Activated effector memory CD4-positive, alpha-beta T cell treated with anti-CD3 and anti-CD28 coated beads, Interleukin-2, amount 50 U/mL, for 16 hours (primary cell): ENCODE data around the gene ZNF429.
"Not testable (repeated sequence)": the region's sequence is repeated elsewhere in the genome, so short reads cannot be mapped to it uniquely, and the experiment has no call there.

Experiments used
- DNase-seq: peaks from one replicate; pipeline ENCODE4 v3.0.0-alpha.2; 2020

ZNF429 gene

DNA sequence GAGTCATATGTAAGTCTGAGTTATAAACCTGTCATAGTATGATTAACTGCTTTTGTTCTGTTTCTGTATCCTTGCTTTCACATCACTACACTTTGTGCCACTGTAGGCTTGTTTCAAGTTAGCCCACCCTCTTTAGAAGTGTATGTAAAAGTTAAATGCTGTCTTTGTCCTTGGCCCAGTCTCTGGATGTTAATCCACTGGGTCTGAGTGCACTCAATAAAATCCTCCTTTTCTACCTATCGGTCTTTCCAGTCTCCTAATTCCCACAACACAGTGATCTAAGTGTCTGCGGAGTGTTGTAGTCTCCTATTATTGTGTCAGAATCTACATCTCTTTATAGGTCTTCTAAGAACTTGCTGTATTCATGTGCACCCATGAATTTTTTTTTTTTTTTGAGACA is 14.1 kb downstream of the ZNF429 start:
- DNase-seq: no peak

DNA sequence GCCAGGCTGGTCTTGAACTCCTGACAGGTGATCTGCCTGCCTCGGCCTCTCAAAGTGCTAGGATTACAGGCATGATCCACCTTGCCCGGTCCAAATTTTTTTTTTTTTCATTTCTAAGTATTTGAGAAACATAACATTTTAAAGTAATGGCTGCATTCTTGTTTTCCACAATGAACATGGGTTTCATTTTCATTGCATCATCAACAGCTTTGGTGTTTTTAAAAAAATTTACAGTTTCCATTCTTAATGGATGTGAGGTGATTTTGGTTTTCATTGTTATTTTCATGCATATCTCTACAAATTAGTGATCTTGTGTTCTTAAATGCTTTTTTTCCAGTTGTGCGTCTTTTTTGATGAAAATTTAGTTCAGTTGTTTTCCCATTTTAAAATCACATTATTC is 27.5 kb downstream of the ZNF429 start:
- DNase-seq: no peak

DNA sequence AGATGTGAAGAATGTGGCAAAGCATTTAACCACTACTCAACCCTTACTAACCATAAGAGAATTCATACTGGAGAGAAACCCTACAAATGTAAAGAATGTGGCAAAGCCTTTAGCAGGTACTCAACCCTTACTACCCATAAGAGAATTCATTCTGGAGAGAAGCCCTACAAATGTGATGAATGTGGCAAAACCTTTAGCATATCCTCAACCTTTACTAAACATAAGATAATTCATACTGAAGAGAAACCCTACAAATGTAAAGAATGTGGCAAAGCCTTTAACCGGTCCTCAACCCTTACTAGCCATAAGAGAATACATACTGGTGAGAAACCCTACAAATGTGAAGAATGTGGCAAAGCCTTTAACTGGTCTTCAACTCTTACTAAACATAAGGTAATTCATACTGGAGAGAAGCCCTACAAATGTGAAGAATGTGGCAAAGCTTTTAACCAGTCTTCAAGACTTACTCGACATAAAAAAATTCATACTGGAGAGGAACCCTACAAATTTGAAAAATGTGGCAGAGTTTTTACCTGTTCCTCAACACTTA is 31.4 kb downstream of the ZNF429 start:
- not testable (repeated sequence) for DNase-seq

DNA sequence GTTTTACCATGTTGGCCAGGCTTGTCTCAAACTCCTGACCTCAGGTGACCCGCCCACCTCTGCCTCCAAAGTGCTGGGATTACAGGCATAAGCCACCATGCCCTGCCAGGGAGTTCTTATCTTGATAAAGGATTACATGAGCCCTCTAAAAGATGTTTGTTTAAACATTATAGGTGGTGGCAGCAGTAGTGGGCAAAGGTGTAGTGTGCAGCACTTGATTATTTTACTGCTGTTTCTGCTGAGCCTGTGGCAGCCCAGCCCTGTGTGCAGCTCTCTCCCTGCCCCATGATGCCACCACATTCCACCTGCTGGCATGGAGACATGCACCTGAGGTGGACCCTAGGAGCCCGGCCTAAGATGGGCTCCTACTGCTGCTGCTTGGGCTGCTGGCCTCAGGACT is 54.0 kb downstream of the ZNF429 start:
- no peak for DNase-seq

DNA sequence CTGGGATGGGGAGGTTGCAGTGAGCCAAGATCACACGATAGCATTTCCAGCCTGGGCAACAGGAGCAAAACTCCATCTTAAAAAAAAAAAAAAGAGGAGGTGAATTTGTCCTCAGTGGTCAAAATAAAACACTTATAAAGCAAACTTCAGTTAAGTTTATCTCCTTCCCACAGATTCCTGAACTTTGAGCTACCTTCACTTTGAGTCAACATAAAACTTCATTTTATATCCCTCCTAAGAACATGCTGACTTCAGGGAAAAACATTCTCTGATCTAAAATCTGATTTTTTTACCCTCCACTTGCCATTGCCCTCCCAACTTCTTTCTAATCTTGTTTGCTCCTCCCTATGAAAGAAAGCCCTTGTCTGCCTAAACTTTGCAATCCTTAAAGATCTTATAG is 59.0 kb downstream of the ZNF429 start:
- DNase-seq: no peak

DNA sequence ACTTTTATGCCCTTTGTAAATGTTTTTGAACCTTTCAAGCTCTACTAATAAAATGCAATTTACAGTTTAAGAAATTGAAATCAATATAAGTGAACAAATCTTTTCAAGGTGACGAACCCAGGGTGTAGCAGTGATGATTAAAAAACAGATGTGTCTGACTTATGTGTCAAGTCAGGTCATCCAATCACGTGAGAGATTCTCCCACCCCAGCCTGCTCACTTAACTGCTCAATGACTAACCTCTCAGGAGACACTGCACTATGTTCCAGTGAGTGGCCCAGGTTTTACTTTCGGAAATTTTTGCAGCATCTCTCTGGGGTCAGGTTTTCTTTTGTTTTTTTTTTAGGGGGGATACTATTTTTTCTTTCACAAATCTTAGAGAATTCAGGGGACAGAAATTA is 60.7 kb downstream of the ZNF429 start:
- no peak for DNase-seq

DNA sequence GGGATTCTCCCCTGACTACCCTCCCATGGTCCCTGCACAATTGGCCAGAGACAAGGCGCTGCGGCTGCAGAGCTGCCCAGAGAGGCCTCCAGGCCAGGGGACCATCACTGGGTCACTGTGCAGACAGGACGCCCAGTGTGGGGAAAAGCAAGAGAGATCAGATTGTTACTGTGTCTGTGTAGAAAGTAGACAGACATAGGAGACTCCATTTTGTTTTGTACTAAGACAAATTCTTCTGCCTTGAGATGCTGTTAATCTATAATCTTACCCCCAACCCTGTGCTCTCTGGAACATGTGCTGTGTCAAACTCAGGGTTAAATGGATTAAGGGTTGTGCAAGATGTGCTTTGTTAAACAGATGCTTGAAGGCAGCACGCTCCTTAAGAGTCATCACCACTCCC is 62.4 kb downstream of the ZNF429 start:
- DNase-seq: not testable (repeated sequence)

DNA sequence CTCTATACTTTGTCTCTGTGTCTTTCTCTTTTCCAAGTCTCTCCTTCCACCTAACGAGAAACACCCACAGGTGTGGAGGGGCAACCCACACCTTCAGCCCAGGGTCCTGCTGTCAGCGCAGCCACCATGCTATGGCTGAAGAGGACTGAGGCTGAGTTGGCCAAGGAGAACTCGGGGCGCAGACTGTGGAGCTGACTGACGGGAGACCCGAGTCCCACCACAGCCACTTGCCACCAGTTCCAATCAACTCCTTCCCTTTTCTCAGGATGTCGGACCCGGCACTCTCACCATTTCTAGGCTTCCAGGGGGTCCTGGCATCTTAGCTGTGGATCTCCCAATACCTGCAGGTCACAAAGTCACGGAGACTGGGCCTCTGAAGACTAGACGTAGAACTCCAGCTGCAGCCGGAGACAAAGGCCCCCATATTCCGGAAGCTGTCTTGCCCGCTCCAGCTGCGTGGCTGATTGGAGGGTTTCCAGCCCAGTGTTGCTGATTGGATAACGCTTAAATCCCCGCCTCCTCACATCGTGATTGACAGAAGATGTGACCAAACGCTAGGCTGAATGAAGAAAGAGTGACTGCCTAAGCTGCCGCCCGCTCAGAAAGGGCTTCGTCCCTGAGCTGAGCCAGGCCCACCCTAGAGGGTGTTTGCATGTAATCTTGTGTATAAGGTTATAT is 63.6 kb downstream of the ZNF429 start:
- peak; percentile 95 for DNase-seq

DNA sequence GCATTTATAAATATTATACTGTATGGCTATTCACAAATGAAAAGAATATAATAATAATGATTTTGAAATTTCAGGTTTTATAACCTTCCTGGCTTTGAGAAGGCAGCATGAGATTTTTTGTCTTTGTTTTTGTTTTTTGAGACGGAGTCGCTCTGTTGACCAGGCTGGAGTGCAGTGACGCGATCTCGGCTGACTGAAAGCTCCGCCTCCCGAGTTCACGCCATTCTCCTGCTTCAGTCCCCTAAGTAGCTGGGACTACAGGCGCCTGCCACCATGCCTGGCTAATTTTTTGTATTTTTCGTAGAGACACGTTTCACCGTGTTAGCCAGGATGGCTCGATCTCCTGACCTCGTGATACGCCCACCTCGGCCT is 64.1 kb downstream of the ZNF429 start:
- peak; percentile 87 for DNase-seq

DNA sequence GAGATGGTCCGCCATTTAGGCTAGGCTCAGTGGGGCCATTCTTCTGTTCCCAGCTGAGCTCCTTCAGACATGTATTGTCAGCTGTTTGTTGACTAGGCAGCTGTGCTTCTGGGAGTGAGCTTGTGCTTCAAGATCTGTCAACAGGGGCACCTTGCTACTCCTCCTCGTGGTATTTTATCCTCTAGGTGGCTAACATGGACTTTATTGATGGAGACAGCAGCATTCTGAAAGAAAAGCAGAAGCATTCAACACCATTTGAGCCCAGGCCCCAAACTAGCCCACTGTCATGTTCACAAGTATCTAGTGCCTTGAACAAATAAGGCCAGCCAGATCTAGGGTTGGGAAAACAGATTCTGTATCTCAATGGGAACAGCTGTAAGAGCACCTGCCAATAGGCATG is 65.9 kb downstream of the ZNF429 start:
- no peak for DNase-seq

DNA sequence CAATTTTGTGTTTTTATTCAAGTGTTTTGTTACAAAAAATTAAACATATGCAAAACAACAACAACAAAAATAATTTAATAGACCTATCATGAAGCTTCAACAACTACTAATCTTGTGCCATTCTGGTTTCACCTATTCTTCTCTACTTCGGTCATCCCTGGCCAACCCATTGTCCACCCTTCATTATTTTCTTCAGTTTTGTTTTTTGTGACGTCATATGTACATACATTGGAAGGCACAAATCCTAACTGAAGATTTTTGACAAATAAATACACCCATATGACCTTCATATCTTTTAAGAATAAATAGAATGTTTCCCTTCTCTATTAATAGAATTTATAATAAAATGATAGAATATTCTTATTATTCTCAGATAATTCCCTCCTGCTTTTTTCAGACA is 69.2 kb downstream of the ZNF429 start:
- no peak for DNase-seq

DNA sequence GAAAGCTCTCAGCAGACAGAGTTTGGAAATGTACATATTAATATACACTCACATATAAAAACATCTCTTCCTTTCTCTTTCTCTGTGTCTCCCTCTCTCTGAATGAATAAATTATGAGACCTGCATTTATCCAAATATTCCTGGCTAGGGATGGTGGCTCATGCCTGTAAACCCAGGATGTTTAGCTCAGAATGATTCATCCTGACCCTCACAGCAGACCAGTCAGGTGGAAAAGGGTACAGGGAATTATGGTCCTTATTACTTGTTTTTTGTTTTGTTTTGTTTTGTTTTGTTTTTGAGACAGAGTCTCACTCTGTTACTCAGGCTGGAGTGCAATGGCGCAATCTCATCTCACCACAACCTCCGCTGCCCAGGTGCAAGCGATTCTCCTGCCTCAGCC is 71.1 kb downstream of the ZNF429 start:
- no peak for DNase-seq

DNA sequence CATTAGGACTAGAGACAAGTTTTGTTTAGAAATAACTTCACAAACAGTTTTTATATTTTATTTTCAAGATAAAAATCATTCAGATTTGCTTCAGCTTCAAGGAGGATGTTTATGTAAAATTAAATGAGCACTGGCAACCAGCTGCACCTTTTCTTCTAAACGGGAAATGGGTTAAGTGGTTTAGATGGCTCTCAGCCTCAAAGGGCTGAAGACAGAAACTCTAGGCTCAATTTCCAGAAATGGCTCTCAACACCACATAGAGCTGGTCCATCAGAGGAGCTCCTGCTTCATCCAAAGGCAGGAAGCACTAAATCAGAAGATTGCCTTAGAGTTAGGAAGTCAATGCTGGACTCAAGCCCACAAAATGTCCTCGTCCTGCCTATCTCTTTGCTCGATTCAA is 74.7 kb downstream of the ZNF429 start:
- no peak for DNase-seq

DNA sequence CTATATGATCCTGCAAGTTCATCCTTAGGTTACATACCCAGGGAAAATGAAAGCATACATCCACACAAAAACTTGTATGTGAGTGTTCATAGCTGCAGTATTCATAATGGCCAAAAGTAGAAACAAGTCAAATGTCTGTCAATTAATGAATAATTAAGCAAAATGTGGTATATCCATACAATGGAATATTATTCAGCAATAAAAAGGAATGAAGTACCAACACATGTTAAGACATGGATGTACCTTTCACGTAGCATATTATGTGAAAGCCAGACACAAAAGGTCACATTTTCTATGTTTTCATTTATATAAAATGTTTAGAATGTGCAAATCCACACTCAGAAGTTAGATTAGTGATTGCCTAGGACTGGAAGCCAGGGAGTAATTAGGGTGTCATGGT is 75.4 kb downstream of the ZNF429 start:
- no peak for DNase-seq

DNA sequence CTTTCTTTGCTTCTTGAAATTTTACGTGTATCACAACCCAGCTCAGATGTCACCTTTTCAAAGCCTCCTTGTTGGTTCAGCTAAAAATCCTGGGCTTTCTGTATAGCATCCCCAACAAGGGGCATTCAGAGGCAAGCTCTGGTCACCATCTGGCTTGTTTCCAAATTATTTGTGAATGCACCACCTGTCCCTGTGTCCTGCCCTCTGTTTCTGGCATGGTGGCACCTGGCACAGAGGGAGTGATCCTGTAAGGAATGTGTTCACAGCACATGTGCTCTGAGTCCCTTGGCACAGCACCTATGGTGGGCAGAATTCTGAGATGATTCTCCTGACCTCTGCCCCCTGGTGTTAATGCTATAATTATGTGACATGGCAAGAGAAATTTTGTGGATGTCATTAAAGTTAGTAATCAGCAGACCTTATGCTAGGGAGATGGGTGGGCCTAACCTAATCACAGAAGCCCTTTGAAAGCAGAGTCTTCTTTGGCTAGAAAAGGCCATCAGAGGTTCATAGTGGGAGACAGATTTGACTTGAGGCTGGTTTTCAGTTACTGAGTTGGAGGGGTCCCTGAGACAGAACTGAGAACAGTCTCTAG is 76.3 kb downstream of the ZNF429 start:
- no peak for DNase-seq

DNA sequence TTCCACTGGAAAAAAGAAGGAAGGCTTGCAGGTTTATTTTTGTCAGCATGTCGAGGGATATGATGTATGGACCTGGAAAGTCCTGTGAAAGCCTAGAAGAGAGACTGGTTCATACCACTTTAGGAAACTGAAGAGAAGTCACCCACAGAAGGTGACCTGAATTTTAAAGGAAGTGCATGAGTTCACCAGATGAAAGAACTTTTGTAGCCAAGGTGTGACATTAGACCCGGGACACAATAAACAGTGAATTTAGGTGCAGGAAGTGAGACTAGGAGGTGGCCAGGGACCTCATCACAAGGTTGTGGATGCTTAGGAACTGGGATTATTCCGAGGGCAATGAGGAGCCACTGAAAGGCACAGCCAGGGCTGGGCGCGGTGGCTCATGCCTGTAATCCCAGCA is 79.1 kb downstream of the ZNF429 start:
- no peak for DNase-seq

DNA sequence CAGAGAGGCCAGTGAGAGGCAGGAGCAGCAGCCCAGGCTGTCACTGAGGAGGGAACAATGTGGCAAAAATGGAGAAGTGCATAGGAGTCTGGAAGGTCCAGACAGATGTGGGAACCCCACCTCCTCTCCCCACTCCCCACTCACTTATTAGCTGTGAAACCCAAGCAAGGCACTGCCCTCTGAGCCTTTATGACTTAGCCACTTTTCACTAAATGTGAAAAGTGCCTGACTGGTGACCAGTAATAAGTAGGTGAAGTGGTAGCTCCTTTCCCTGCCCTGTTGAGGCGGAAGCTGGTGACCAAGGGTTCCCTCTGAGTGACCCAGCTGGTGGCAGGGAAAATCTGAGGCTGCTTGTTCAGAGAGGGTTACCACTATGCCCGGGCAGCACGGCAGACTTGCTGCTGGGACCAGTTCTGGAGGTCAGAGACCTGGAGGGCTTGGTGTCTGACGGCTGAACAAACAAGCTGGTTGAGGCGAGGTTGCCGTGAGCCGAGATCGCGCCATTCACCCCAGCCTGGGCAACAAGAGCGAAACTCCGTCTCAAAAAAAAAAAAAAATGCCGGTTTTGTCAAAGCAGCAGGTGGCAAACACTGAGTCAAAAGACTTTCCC is 80.0 kb downstream of the ZNF429 start:
- DNase-seq: no peak

DNA sequence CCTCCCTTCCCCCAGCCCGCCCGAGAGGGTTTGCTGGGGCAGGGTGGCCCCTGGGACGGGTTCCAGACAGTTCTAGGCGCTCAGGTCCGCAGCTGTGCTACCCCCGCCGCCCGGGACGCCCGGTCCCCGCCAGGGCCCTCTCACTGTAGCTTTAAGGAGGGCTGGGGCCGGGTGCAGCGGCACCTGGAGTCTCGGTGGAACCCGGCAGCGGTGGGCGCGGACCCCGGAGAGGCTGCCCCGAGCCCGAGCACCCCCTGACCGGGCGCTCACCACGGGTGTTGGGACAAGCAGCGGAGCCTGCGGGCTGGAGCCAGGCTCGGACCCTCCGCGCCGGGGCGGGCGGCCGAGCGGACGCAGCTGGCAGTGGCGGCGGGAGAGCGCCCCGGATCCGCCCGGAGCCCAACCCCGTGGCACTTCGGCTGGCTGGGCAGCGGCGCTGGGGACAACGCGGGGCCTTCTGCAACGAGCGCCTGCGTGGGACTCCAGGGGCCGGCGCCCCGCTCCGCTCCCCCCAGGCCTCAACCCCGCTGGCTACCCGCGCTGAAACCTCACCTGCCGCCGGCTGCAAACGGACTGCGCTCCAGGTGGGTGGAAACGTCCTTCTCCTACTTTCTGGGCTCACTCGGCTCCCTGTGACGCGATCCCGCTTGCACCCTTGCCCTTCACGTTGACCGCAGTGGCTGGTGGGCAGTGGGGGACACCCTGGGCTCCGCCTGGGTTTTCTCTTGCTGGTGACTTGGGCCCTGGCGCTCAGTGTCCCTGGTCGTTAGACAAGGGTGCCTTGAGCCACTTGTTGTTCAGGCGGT is 81.1 kb downstream of the ZNF429 start:
- peak; percentile 67 for DNase-seq

DNA sequence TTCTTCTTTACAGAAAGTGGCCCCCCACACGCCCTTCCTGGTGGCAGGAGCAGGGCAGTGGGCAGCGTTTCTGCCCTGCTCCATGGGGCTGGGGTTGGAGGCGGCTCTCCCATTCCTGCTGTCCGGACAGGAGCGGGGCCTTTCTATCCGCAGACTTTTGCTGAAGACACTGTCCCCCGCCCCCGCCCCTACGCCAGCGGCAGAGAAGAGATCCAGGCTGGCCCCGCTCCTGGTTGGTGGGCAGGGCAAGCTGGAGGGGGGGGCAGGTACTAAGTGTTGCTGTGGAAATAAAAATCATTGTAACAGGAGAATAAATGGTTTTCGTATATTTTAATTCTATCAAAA is 81.7 kb downstream of the ZNF429 start:
- no peak for DNase-seq

DNA sequence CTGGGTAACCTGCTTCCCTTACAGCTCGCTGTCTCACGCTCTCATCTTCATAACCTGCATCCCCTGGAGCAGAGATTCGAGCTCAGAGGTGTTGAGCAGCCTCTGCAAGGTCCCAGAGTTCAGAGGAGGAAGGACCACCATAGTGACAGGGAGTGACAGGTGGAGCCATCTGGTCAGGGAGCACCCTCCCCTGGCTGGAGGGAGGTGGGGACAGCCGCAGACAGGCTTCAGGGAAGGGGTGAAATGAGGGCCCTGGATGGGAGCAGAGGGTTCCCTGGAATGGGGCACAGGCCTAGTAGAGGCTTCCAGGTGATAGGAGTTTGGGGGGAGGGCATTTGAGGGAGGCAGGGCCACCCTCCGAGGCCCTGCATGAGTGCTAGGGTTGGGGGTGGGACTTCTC is 82.1 kb downstream of the ZNF429 start:
- DNase-seq: no peak

DNA sequence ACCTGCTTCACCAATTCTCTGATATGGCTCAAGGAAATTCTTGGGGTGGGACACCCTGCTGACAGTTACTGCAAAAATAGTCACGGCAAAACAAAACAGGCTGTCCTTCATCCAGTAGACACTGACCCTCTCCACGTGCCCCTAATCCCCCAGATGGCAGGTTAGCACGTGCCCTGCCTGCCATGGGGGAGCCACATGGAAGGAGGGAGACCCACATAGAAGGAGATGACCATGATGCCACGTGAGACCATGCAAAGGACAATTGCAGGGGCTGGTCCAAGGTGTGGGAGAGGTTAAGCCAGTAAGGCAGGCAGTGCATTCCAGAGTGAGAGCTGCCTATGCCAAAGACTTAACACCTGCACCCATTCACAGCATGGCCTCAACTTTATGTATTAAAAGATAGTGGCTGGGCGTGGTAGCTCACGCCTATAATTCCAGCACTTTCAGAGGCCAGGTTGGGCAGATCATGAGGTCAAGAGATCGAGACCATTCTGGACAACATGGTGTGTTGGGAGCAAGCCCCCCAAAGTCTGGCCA is 82.7 kb downstream of the ZNF429 start:
- no peak for DNase-seq

DNA sequence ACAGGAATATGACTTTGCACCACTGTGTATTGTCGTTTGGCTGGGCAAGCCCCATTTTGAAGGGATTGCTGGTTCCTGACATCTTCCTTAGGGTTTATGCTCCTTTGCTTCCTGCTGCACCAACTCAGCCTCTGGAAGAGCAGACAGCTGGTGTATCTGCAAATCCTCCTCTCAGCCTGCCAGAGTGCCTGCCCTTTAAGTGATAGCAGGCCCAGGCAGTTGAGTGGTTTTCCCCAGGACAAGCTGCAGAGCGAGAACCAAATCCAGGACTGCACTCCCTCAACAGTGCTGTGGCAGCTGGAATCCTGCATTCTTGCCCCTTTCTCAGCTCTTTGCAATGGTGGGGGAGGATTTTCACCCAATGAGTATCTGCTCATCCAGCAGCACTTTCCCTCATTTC is 85.5 kb downstream of the ZNF429 start:
- DNase-seq: no peak

DNA sequence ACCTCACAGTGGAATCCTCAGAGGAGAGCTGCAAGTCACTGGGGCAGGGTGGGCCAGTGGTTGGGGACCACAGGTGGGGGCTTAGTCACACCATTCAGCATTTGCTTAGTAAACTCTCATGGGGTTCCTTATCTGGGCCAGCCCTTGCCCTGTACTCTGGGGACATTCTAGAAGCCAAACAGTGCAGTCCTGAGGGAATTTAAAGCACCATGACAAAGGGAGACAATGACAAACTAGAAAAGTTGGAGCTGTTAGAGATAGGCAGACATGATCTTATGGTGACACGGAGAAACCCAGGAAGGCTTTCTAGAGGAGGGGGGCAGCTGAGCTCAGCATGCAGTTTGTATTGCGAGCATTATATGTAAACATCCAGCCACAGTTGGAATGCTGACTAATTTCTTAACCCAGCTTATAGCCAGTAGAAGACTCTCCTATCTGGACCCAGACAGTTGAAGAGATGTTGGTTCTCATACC is 87.6 kb downstream of the ZNF429 start:
- DNase-seq: no peak
